HL-60/S4 treated with phorbol 12-myristate 13-acetate at 8.2 ng/mL for 4 days and 3 days (cell line): Measurements from ENCODE around the gene HMGCS1.
"Not testable (repeated sequence)": the region's sequence is repeated elsewhere in the genome, so short reads cannot be mapped to it uniquely, and the experiment has no call there.

ENCODE experiments used
- in situ Hi-C: fragments of 300-500 bp; cut with MboI; formaldehyde crosslinking; loops from 2 replicates; pipeline ENCODE4 v1.15.0; 2022; ENCODE audit warnings: low sequenced_read_pairs

HMGCS1 gene

DNA sequence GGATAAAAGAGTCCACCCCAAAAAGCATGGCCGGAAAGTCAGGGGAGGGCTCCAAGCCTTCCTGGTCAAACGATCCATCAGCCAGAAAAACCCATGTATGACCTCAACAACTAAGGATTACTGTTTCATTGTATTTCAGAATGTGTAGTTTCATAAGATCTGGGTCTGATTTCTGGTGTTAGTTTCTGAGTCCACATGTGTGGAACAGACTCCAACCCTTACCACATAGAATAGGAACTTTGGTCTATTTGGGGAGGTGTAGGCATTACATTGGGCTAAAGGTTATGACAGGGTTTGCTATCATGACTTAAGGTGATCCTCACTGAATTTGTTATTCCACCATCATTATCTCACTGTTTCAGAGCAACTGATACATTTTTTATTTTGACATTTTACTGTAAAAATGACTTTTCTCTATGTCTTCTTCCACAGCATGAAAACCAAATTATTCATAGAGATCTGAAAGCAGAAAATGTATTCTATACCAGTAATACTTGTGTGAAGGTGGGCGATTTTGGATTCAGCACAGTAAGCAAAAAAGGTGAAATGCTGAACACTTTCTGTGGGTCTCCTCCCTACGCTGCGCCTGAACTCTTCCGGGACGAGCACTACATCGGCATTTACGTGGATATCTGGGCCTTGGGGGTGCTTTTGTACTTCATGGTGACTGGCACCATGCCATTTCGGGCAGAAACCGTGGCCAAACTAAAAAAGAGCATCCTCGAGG is 33.5 kb downstream of the HMGCS1 start:
- in situ Hi-C loops: no loop called here

DNA sequence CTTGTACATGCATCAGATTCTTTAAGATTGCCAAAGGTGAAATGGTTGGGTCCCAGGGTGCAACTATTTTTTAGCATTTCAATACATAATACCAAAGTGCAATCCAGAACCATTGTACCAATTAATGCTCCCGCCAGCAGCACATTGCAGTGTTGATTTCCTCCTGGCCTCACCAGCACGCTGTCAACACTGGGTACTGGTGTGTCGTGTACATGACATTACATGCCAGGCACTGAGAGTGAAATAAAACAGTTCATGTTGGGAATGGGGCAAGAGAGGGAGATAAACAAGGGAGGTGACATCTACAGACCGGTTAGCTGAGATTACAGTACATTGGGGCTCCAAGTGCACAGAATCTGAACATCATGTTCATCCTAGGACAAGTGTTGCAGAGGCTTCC is 37.8 kb downstream of the HMGCS1 start:
- in situ Hi-C loops: no loop called here

DNA sequence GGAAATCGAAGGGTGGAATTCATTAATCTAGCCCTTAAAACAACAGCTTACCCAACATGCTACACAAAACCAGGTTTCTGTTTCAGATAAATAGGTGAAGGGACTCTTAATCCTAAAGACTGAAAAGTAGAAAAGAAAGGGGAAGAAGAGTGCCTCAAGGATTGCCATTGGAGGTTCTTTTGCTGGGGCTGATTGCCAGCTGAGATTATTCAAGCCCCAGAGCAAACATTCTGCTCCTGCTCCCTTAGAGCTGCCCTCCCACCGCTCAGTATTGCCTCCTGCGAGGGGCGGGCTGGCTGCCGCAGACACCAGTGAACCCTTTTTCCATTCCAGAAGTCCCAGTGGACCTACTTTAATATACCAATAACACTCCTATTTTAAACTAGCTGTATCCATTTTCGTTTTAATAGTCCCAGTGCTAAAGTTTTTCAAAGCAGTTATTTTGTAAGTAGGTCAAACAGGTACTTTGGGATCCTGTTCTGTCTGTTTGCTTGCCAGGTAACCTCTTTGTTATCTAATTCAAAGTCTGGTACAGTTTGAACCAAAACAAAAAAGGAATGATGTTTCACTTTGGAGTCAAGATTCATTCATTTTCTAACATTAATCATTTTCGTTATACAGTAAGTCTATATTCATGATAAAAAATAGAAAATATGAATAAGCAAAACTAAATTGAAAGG is 38.6 kb downstream of the HMGCS1 start:
- in situ Hi-C loops: no loop called here

DNA sequence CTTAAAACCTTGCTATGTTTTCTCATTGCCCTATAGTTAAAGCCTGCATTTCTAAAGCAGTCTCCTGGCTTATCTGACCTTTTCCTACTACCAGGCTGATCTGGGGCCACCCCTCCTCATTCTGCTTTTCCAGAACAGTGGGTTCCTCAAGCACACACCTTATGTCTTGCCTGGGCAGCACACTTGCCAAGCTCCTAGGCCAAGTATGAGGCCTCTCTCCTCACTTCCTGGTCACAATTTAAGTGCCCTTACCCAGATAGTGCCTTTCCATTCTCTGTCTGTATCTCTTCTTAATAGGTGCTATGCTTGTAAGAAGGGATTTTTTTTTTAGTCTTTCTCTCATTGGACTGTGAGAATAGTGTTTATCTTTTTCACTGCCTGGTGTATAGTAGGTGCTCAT is 39.7 kb downstream of the HMGCS1 start:
- in situ Hi-C loops: no loop called here

DNA sequence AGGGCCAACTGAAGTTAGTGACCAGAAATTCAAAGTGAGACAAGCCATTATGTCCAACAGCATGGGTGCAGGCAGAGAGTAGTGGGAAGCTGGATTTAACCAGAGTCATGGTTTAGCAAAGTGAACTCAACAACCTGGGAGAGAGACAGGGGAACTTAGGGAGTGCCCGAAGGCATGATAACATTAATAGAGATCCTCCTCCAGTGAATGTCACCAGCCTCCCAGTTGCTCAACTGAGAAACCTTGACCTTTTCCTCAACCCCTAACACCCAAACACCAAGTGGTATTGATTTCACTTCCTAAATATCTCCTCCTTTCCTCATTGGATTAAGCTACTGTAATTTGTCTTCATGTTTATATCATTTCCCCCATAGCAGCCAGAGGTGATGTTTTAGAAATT is 42.6 kb downstream of the HMGCS1 start:
- in situ Hi-C loops: no loop called here

DNA sequence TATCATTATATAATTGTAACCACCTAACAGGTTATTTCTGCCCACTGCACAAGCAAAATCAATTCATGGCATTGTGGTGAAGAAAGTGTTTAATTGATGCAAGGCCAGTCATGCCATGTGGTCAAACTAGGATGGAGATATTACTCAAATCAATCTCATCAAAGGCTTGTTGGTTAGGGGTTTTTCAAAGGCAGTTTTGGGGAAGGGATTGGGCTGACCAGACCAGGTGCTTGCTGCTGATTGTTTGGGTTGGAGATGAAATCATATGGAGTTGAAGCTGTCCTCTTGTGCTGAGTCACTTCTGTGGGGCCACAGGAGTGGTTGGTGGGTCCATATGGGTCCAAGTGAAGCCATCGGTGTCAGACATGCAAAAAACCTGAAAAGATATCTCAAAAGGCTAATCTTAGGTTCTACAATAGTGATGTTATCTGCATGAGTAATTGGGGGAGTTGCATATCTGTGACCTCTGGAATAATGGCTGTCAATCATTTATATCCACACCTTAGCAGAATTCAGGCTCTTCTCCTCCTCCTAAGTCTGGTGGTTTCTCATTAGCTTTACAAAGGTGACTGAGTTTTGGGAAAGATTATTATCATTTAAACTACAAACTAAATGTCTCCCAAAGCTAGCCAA is 44.9 kb downstream of the HMGCS1 start:
- in situ Hi-C loops: no loop called here

DNA sequence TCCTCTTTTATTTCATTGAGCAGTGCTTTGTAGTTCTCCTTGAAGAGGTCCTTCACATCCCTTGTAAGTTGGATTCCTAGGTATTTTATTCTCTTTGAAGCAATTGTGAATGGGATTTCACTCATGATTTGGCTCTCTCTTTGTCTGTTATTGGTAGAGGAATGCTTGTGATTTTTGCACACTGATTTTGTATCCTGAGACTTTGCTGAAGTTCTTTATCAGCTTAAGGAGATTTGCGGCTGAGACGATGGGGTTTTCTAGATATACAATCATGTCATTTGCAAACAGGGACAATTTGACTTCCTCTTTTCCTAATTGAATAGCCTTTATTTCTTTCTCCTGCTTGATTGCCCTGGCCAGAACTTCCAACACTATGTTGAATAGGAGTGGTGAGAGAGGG is 50.9 kb downstream of the HMGCS1 start:
- in situ Hi-C loops: not testable (repeated sequence)

DNA sequence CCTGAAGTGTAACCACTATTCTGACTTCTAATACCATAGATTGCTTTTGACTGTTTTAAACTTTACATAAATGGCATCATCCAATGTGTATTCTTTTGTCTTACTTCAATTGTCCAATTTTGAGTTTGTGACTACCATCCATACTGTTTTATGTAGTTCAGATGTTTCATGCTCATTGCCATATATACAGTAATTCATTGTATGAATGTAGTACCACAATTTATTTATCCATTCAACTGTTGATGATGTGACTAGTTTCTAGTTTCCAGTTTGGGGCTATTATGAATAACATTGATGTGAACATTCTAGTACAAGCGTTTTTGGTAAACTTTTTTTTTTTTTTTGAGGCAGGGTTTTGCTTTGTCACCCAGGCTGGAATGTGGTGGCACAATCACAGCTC is 55.1 kb downstream of the HMGCS1 start:
- in situ Hi-C loops: no loop called here

DNA sequence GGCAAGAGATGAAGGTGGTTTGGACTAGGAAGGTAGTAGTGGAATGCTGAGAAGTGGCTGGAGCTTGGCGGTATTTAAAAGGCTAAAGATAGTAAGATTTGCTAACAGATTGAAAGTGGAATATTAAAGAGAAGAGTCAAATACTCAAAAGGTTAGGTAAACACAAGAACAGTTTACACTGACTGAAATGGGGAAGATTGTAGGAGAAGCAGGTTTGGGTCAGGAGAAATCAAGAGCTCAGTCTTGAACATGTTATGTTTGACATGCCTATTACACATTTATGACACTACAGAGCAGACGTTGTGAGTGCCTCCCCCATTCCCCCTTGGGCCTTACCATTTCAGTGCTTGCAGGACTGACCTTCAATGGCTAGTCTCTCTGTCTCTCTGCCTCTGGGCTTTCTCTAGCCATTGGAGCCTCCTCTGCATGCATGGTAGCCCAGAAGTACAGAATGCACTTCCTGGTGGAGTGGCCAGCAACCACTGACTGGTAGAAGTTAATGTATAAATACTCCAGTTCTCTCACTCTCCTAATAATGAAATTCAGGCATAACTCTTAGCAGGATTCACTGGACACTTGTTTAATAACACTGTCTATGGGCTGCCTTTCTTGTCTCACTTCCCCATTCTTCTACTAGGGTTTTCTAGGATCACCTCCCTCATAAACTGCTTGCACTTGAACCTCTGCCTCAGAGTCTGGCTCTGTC is 56.8 kb downstream of the HMGCS1 start:
- in situ Hi-C loops: no loop called here

DNA sequence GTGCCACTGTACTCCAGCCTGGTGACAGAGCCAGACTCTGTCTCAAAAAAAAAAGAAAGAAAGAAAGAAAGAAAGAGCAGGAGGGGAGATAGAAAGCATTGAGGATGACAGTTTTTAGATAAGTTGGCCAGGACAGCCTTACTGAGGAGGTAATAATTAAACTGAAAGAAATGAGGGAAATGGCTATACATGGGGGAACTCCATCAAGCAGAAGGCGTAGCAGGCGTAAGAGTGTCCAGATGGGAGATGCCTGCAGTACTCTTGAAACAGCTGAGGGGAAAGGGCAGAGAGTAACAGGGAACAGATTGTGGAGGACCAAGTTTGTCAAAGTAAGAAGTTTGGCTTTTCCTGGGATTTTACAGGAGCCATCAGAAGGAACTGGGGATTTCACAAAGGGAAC is 57.5 kb downstream of the HMGCS1 start:
- in situ Hi-C loops: no loop called here

DNA sequence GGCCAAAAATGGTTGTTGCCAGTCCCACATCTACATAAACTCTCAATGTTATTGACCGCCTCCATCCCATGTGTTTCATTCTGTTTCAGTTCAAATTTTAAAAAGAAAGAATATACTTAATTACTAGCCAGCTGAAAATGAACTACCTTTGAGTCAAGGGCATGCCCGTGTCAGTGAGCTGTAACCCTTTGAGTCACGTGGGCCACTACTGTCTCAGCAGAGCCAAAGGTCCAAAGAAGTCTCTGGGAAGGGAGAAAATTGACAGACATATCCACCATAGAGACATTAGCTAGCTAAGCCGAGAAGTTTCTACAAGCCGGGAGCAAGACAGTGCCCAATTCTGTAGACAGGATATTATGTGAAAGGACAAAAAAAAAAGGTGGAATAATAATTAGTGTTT is 61.5 kb downstream of the HMGCS1 start:
- in situ Hi-C loops: no loop called here

DNA sequence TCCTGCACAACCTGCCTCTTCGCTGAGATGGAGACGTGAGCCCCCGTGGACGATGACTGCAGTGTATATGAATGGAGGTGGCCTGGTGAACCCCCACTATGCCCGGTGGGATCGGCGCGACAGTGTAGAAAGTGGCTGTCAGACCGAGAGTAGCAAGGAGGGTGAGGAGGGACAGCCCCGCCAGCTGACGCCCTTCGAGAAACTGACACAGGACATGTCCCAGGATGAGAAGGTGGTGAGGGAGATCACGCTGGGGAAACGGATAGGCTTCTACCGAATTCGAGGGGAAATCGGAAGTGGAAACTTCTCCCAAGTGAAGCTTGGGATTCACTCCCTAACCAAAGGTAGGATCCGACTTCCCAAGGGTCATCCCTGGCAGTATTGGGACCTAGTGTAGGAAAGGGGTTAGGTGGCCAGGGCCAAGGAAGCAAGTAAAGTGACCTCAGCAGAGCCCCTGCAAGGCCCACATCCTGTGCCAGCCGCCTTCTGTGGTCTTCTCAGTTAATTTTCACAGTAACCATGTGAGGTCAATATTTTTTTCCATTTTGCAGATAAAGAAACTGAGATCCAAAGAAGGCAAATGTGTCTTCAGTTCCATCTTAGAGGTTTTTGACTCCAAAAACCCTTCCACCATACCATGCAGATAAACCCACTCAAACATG is 67.4 kb downstream of the HMGCS1 start:
- in situ Hi-C loops: no loop called here

DNA sequence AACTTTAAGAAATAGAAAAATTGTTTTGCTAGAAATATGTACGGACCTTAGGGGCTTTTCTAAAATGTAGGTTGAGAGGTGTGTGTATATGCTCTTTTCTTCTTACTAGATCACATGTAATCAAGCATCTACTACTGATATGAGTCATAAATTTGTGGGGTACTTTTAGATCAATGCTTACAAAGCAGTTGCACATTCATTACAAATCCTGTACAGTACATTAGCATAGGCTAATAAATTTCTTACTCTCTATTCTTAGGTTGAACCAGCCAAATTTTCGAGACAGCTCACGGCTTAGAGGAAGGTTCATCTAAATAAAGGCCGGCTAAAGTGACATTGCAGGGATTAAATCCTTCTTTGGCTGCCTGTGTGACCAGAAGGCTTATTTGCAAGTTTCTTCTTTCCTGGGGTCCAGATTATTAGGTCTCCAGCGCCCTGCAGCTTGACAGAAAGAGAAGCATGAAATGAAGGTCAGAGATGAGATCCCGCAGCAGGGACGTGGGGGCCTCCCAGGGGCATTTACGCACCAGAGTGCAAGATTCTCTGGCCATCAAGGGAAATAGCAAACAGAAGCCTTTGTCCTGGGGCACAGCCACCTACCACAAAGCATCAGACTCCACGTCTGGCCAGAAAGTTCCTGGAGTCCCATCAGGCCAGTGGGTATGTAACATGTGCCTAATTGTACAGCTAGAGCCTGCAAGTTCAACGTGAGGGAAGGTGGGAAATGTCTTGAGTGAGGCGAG is 68.2 kb downstream of the HMGCS1 start:
- in situ Hi-C loops: no loop called here

DNA sequence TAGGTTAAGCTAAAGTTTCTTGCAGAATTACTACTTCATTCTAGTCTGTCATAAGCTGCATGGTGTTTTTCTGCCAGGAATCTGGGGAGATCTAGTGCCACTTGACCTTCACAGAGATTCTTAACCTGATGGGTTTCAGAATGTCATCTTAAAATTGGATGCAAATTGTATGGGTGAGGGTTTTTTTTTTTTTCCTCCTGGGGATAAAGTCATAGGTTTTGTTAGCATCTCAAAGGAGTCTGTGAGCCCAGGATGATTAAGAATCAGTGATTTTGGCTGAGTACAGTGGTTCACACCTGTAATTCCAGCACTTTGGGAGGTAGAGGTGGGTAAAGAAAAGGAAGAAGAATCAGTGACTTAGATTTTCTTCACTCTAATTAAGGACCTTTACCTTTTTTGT is 69.9 kb downstream of the HMGCS1 start:
- in situ Hi-C loops: no loop called here

DNA sequence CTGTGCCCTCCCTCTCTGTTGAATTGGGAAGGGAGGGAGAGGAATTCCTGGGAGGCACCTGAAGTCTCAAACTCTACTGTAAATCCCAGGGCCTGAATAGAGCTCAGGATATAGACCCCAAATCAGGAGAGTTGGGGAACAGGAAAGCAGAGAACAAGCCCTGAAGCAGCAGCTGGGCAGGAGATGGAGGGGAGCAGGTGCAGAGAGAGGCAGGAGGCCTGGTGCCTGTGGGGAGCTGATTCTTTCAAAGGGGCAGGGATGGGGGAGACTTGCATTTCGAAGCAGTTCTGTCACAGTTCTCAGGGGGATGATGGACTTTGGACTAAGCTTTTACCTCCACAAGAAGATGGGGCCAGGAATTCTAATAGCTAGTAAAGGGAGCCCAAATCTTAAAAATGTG is 71.0 kb downstream of the HMGCS1 start:
- in situ Hi-C loops: no loop called here
